T-helper 17 cell (primary cell): ENCODE data around the gene SNX1. TPM values are rescaled to one million over a fixed set of nuclear protein-coding genes. Genes with fewer than 3 reads are reported as not detected.

Experiments
- ATAC-seq: fragments of 150-1000 bp; cut with Tn5 transposase; 2 replicates; pipeline ENCODE4 v1.10.0; 2021; ENCODE audit warnings: mild to moderate bottlenecking, moderate library complexity
- DNase-seq, 3 donors: peaks; one replicate each; pipeline versions ENCODE4 v3.0.0 to v3.0.0-alpha.2; 2020 to 2021
- H3K9me3 ChIP-seq: one replicate; pipeline ENCODE4 v1.7.0; 2013; ENCODE audit warnings: low read length, mild to moderate bottlenecking; ENCODE audit not compliant: control insufficient read depth, poor library complexity, severe bottlenecking
- H3K27ac Mint-ChIP-seq: one replicate; pipeline ENCODE4 v1.8.0; 2022; ENCODE audit warnings: mild to moderate bottlenecking, moderate library complexity, mixed read lengths
- H3K27me3 Mint-ChIP-seq: one replicate; pipeline ENCODE4 v1.8.0; 2022; ENCODE audit warnings: mixed read lengths
- H3K36me3 Mint-ChIP-seq: one replicate; pipeline ENCODE4 v1.8.0; 2022; ENCODE audit warnings: low read depth, mixed read lengths
- H3K4me1 Mint-ChIP-seq: one replicate; pipeline ENCODE4 v1.8.0; 2022; ENCODE audit warnings: mild to moderate bottlenecking, mixed read lengths
- H3K4me3 Mint-ChIP-seq: one replicate; pipeline ENCODE4 v1.8.0; 2022; ENCODE audit warnings: mild to moderate bottlenecking, moderate library complexity, mixed read lengths
- total RNA-seq, 4 donors: library from RNA in 2 of 4; stranded (reverse) in 2 of 4; gene quantifications; one replicate each; pipeline ENCODE4 v1.2.3 and lab custom pipeline; 2022 to 2026

The SNX1 gene
- total RNA-seq, 2 donors from 2014 or later, result 87.1 to 111 TPM

DNA sequence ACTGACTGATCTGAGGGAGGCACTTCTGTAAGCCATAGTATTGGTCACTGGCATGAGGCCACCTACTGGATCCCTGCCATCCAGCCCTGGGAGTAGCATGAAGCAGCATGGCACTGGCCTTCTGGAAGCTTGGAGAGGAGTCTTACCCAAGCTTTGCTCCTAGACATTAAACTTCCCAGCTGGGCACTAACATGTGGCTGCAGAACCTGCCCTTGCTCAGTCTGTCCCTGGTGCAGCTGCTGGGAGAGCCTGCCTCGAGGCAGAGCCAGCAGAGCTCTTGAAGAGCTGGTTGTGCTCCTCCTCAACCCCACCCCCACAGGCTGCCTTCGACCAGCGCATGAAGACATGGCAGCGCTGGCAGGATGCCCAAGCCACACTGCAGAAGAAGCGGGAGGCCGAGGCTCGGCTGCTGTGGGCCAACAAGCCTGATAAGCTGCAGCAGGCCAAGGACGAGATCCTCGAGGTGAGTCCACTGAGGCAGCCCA, 38.6 kb downstream of the SNX1 start:
- Mint-ChIP-seq H3K27me3 (no peaks in the 10 kb centered on the region), H3K4me3 (no peak overlapping the region), H3K36me3 (peaks cover 10% of the 10 kb centered on the region), H3K27ac (no peak overlapping the region), H3K4me1 (no peaks in the 10 kb centered on the region)
- ATAC-seq, result no peak
- no peak for DNase-seq
- no peaks in the 10 kb centered on the region for H3K9me3 ChIP-seq

DNA sequence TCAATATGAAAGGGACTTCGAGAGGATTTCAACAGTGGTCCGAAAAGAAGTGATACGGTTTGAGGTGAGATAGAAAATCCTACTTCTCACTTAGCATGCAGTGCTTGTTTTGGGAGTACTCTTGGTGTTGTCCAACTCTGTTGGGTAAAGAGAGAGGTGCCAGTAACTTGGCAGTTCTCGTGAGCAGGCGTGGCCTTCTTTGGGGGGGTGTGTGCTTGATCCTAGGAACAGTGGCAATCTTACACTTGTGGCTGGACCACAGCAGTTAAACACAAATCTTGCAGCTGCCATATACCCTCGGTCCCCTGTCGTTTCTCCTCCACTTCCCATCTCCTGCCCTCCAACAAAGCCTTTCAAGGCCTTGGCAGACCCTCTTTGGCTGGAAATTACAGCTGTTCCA, 40.6 kb downstream of the SNX1 start:
- H3K27me3 Mint-ChIP-seq, result no peaks in the 10 kb centered on the region
- no peaks in the 10 kb centered on the region for H3K9me3 ChIP-seq
- H3K36me3 Mint-ChIP-seq, result peaks cover 10% of the 10 kb centered on the region

DNA sequence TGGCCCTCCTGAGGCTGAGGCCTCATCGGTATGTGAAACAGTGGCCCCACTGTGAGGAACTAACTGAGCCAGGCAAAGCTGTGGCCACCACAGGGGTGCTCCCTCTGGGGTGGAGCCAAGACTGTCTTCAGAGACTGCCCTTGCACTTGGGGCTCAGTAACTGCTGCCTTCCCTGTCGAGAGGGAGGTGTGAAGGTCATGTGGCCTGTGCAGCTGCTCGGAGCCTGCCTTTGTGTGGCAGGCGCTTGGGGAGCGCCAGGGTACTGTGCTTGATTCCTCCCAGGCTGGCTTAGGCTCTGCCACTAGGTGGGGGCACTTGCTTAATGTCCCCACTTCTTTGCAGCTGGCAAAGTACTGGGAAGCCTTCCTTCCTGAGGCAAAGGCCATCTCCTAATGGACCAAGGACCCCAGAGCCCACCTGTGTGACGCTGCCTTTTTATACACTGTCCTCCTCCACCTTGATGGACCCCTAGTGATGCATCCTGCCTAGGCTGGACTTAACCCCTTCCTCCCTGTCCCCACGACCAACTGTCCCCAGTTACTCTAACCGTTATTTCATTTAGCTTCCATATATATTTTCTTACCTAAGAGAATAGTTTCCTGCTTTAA, 41.5 kb downstream of the SNX1 start:
- peak; percentile 54 for ATAC-seq
- H3K27me3 Mint-ChIP-seq, result no peaks in the 10 kb centered on the region
- H3K9me3 ChIP-seq, result no peaks in the 10 kb centered on the region
- no peak for DNase-seq
- H3K36me3 Mint-ChIP-seq, result peaks cover 7% of the 10 kb centered on the region
- H3K27ac Mint-ChIP-seq, result no peak overlapping the region
- peaks cover 2% of the 10 kb centered on the region for H3K4me1 Mint-ChIP-seq
- no peak overlapping the region for H3K4me3 Mint-ChIP-seq

More for the DNA sequence above, 40.6 kb downstream of the SNX1 start:
- Mint-ChIP-seq H3K4me1 (no peaks in the 10 kb centered on the region), H3K4me3 (no peak overlapping the region), H3K27ac (peak overlapping the region; percentile 3)
- ATAC-seq (no peak), DNase-seq (no peak)

GRCh38 chr15:64138331-64138941, 42.7 kb downstream of the SNX1 start:
- Mint-ChIP-seq H3K4me1 (peaks cover 2% of the 10 kb centered on the region), H3K4me3 (no peak overlapping the region), H3K36me3 (peaks cover 5% of the 10 kb centered on the region), H3K27ac (no peak overlapping the region), H3K27me3 (no peaks in the 10 kb centered on the region)
- no peaks in the 10 kb centered on the region for H3K9me3 ChIP-seq
- no peak for ATAC-seq
- DNase-seq, result no peak

DNA sequence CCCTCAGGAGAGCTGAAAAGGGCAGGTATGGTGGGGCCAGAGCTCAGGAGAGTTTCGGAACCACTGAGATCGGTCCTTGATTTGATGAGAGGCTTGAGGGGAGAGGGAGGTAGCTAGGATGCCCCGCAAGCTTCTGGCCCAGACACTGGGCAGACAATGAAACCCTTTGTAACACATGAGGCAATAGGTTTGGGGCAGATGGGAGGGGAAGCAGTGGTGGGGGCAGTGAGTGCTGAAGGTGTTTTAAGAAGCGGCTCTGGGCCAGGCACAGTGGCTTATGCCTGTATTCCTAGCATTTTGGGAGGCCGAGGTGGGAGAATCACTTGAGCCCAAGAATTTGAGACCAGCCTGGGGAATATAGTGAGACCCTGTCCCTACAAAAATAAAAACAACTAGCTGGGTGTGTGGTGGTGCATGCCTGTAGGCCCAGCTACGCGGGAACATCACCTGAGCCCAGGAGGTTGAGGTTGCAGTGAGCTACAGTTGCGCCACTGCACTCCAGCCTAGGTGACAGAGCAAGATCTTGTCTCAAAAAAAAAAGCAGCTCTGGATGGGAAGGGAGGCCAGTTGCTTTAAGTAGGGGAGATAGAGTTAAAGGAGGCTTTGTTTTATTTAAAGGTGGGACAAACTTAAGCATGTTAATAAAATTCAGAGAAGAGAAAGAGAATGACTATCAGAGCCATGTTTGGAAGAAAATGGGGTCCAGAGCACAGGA, 46.2 kb downstream of the SNX1 start:
- H3K4me3 Mint-ChIP-seq, result no peak overlapping the region
- H3K9me3 ChIP-seq, result no peaks in the 10 kb centered on the region
- ATAC-seq, result no peak
- H3K36me3 Mint-ChIP-seq, result peaks cover 3% of the 10 kb centered on the region
- DNase-seq, result no peak
- H3K27me3 Mint-ChIP-seq, result no peaks in the 10 kb centered on the region
- peak overlapping the region; percentile 34 for H3K27ac Mint-ChIP-seq
- peaks cover 2% of the 10 kb centered on the region for H3K4me1 Mint-ChIP-seq

DNA sequence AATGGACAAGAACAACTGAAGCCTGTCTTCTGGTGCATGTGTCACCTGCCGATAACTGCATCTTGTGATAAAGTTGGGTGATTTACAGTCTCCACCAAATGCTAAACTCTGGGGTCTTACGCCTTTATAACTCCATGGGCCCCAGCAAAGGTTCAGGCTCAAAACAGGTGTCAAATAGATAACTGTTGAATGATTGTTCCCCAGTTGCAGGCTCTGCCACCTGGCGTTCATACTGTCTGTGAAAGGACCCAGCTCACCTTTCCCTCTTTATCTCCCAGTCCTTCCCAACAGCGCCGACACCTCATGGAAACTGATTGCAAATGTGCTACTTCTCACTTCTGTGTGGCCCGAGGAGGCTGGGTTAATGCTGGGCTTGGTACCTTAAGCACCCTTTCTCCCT, 47.5 kb downstream of the SNX1 start:
- no peak overlapping the region for H3K27ac Mint-ChIP-seq
- DNase-seq (no peak), ATAC-seq (no peak)
- peaks cover under 1% of the 10 kb centered on the region for H3K36me3 Mint-ChIP-seq
- H3K4me1 Mint-ChIP-seq, result peaks cover 2% of the 10 kb centered on the region
- H3K4me3 Mint-ChIP-seq, result no peak overlapping the region
- no peaks in the 10 kb centered on the region for H3K27me3 Mint-ChIP-seq
- H3K9me3 ChIP-seq, result no peaks in the 10 kb centered on the region

DNA sequence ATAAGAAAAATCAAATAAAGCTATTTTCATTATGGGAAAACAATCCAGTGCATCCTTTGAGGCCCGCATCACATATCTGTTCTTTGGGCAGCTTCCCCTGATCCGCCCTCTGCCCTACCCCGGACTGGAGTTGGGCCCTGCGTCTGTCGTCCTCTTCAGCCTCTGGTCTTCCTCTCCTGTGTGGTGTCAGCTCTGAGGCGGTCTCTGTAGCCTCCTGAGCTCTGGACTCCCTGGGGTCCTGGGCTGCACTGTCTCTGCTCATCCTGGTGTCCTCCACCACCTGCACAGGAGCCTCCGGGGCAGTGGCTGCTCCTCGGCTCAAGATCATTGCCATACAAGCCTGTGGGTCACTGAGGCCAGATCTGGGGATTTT, 48.4 kb downstream of the SNX1 start:
- no peak for DNase-seq
- H3K27me3 Mint-ChIP-seq, result no peaks in the 10 kb centered on the region
- H3K36me3 Mint-ChIP-seq, result no peaks in the 10 kb centered on the region
- H3K4me3 Mint-ChIP-seq, result peak overlapping the region; percentile 66
- no peak overlapping the region for H3K27ac Mint-ChIP-seq
- no peak for ATAC-seq
- H3K4me1 Mint-ChIP-seq, result peaks cover 7% of the 10 kb centered on the region
- no peaks in the 10 kb centered on the region for H3K9me3 ChIP-seq

DNA sequence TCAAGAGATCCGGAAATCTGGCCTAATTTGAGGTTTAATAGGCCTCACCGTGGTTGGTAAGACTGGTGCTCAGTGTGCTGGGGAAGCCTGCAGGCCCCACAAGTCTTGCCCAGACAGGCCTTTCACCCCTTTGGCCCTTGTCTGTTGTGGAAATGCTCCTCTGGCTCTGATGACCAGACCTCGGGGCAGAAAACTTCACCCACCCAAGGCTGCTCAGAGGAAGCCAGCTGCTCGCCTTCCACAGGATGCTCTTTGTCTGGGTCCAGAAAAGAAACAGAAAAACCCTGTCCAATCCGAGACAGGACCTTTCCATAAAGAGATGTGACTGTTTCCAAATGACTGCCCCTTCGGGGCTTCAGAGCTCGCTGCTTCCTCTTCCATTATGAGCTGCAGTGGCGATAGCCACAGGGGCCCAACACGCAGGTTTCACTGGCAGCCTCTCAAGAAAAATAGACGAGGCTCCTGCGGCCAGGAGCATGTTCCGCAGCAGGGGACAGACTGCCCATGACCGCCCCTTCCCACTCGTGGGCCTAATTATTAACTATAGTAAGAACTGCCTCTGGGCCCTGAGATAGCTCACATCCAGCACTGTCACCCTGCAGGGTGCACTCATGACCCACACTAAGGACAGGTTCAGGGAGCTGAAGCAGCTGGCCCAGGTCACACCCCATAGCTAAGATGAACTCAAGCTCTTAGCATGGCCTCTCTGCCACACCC, 48.9 kb downstream of the SNX1 start:
- Mint-ChIP-seq H3K36me3 (no peaks in the 10 kb centered on the region), H3K27ac (peak overlapping the region; percentile 74), H3K27me3 (peaks cover 1% of the 10 kb centered on the region), H3K4me3 (no peak overlapping the region), H3K4me1 (peaks cover 12% of the 10 kb centered on the region)
- DNase-seq (no peak), ATAC-seq (no peak)
- H3K9me3 ChIP-seq, result no peaks in the 10 kb centered on the region

DNA sequence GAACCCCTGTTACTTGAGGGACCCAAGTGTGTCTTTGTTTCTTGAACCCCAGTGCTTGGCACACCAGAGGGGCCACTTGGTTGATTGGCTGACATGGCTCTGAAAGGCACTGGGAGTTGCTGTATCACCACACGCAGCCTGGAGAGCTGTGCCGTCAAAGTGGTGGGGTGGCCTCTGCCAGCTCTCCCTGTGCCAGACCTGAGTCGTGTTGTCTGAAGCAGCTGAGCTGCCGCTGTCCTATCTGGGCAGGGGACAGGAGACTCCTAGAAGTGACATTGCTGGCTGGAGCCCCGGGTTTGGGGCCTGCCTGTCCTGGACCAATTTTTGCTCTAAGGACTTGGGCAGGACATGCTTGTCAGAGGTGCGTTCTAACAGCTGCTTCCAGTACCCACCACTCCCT, 50.3 kb downstream of the SNX1 start:
- no peaks in the 10 kb centered on the region for H3K36me3 Mint-ChIP-seq
- peaks cover 10% of the 10 kb centered on the region for H3K27me3 Mint-ChIP-seq
- H3K9me3 ChIP-seq, result no peaks in the 10 kb centered on the region
- H3K4me3 Mint-ChIP-seq, result no peak overlapping the region
- no peak overlapping the region for H3K27ac Mint-ChIP-seq
- ATAC-seq (no peak), DNase-seq (no peak)
- peaks cover 18% of the 10 kb centered on the region for H3K4me1 Mint-ChIP-seq

GRCh38 chr15:64146520-64146884, 50.7 kb downstream of the SNX1 start:
- no peaks in the 10 kb centered on the region for H3K9me3 ChIP-seq
- Mint-ChIP-seq H3K27ac (no peak overlapping the region), H3K4me1 (peaks cover 19% of the 10 kb centered on the region), H3K36me3 (no peaks in the 10 kb centered on the region), H3K4me3 (no peak overlapping the region), H3K27me3 (peaks cover 11% of the 10 kb centered on the region)
- no peak for ATAC-seq
- DNase-seq, result no peak

GRCh38 chr15:64146885-64147681, 51.3 kb downstream of the SNX1 start:
- no peaks in the 10 kb centered on the region for H3K9me3 ChIP-seq
- Mint-ChIP-seq H3K27ac (no peak overlapping the region), H3K4me3 (peak overlapping the region; percentile 41), H3K4me1 (peaks cover 17% of the 10 kb centered on the region), H3K36me3 (no peaks in the 10 kb centered on the region), H3K27me3 (peaks cover 11% of the 10 kb centered on the region)
- ATAC-seq, result no peak
- no peak for DNase-seq

GRCh38 chr15:64148168-64148567, 52.4 kb downstream of the SNX1 start:
- H3K9me3 ChIP-seq, result no peaks in the 10 kb centered on the region
- Mint-ChIP-seq H3K4me3 (no peak overlapping the region), H3K27me3 (peaks cover 12% of the 10 kb centered on the region), H3K36me3 (no peaks in the 10 kb centered on the region), H3K4me1 (peaks cover 19% of the 10 kb centered on the region), H3K27ac (no peak overlapping the region)
- ATAC-seq, result no peak
- DNase-seq, result no peak

GRCh38 chr15:64148581-64148980, 52.8 kb downstream of the SNX1 start:
- H3K4me3 Mint-ChIP-seq, result no peak overlapping the region

More at GRCh38 chr15:64148581-64148980, 52.8 kb downstream of the SNX1 start:
- Mint-ChIP-seq H3K27ac (no peak overlapping the region), H3K27me3 (peaks cover 16% of the 10 kb centered on the region), H3K4me1 (peaks cover 23% of the 10 kb centered on the region), H3K36me3 (peaks cover 2% of the 10 kb centered on the region)
- no peak for DNase-seq
- no peak for ATAC-seq
- H3K9me3 ChIP-seq, result no peaks in the 10 kb centered on the region
